PC-9 (cell line): Measurements from ENCODE around the gene TBC1D25.

Experiments used
- EZH2 ChIP-seq: fragments of 200-600 bp; sonication (generic); IDR thresholded peaks from 2 replicates; pipeline ENCODE4 v1.8.0; 2017; ENCODE audit warnings: antibody characterized with exemption, low read depth
- TF ChIP-seq, protein P1 (sequence below): fragments of 200-600 bp; sonication (generic); conservative IDR thresholded peaks from 2 replicates; pipeline ENCODE4 v1.6.1; 2017; ENCODE audit warnings: mixed run types, antibody characterized with exemption, mild to moderate bottlenecking, moderate library complexity

GRCh38 chrX:48576108-48576507 is 36.6 kb downstream of the TBC1D25 start:
- TF ChIP-seq, protein P1, sequence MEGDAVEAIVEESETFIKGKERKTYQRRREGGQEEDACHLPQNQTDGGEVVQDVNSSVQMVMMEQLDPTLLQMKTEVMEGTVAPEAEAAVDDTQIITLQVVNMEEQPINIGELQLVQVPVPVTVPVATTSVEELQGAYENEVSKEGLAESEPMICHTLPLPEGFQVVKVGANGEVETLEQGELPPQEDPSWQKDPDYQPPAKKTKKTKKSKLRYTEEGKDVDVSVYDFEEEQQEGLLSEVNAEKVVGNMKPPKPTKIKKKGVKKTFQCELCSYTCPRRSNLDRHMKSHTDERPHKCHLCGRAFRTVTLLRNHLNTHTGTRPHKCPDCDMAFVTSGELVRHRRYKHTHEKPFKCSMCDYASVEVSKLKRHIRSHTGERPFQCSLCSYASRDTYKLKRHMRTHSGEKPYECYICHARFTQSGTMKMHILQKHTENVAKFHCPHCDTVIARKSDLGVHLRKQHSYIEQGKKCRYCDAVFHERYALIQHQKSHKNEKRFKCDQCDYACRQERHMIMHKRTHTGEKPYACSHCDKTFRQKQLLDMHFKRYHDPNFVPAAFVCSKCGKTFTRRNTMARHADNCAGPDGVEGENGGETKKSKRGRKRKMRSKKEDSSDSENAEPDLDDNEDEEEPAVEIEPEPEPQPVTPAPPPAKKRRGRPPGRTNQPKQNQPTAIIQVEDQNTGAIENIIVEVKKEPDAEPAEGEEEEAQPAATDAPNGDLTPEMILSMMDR, result no peak
- TF ChIP-seq EZH2, result no peak
